Measurements from ENCODE around the gene UBL4A.
A peak's percentile ranks its signal among the peaks of the same experiment; 100 is the strongest.
"Not testable (repeated sequence)": the region's sequence is repeated elsewhere in the genome, so short reads cannot be mapped to it uniquely, and the experiment has no call there.

The UBL4A gene

GRCh38 chrX:154507673-154508383 lies 21.4 kb upstream of the UBL4A start:
- no peak for DNase-seq

GRCh38 chrX:154506483-154507332 lies 20.3 kb upstream of the UBL4A start:
- DNase-seq = no peak

GRCh38 chrX:154505734-154506133 lies 19.3 kb upstream of the UBL4A start:
- DNase-seq = no peak

GRCh38 chrX:154502989-154503388 lies 16.6 kb upstream of the UBL4A start:
- DNase-seq = no peak

GRCh38 chrX:154502098-154502497 lies 15.7 kb upstream of the UBL4A start:
- DNase-seq = no peak

GRCh38 chrX:154501423-154501822 lies 15.0 kb upstream of the UBL4A start:
- not testable (repeated sequence) for DNase-seq

- DNase-seq = not testable (repeated sequence)
Measured at GRCh38 chrX:154496591-154497137, 10.2 kb upstream of the UBL4A start.

GRCh38 chrX:154495472-154495922 lies 9.1 kb upstream of the UBL4A start:
- no peak for DNase-seq

- DNase-seq = no peak
Measured at GRCh38 chrX:154494715-154495114, 8.3 kb upstream of the UBL4A start.

- DNase-seq = peak; percentile 84
Measured at GRCh38 chrX:154490414-154491083, 4.1 kb upstream of the UBL4A start, which contains the start of gene SLC10A3. Gene SLC10A3 (minus strand): TSS chrX:154490629. CDS start chrX:154488940, 1,689 bp downstream.

GRCh38 chrX:154490021-154490413 lies 3.6 kb upstream of the UBL4A start:
- DNase-seq = no peak

- no peak for DNase-seq
Measured at GRCh38 chrX:154489182-154489581, 2.8 kb upstream of the UBL4A start.

- no peak for DNase-seq
Measured at GRCh38 chrX:154488336-154489075, 2.1 kb upstream of the UBL4A start.

- DNase-seq = no peak
Measured at GRCh38 chrX:154487518-154488290, 1.3 kb upstream of the UBL4A start.

GRCh38 chrX:154486052-154486395 lies 391 bp downstream of the UBL4A start:
- DNase-seq = no peak

- DNase-seq = no peak
Measured at GRCh38 chrX:154485150-154486051, 1.0 kb downstream of the UBL4A start.

- no peak for DNase-seq
Measured at GRCh38 chrX:154484255-154485149, 1.9 kb downstream of the UBL4A start.

- DNase-seq = no peak
Measured at GRCh38 chrX:154483325-154483724, 3.1 kb downstream of the UBL4A start.

GRCh38 chrX:154482786-154483185 lies 3.6 kb downstream of the UBL4A start:
- no peak for DNase-seq

Measured in effector CD8-positive, alpha-beta T cell (primary cell).